Gastroesophageal sphincter (tissue), 3 donors: ENCODE data around the gene ERC1.

Experiments
- CTCF ChIP-seq, 4 experiments: fragments of 200-600 bp in 2 of 4; fragments of 450-650 bp in 2 of 4; sonication (generic) in 1 of 4; IDR thresholded peaks; one replicate each; pipeline ENCODE4 v1.5.1; 2017 to 2019; ENCODE audit warnings: antibody characterized with exemption in 4 of 4, mild to moderate bottlenecking in 2 of 4, moderate library complexity in 2 of 4
- EP300 ChIP-seq: sonication (generic); formaldehyde crosslinking; IDR thresholded peaks from one replicate; pipeline ENCODE4 v1.6.1; 2017; ENCODE audit warnings: antibody characterized with exemption, mild to moderate bottlenecking

GRCh38 chr12:1290716-1291115 is 299.7 kb downstream of the ERC1 start:
- TF ChIP-seq CTCF (IDR thresholded peaks at IDR 0.05) (no peak), EP300 (no peak)
